Breast epithelium (tissue), 3 donors: Measurements from ENCODE around the gene VSIG4.

Experiments
- POLR2A ChIP-seq: fragments of 450-650 bp; IDR thresholded peaks from one replicate; pipeline ENCODE4 v1.6.1; 2016; ENCODE audit warnings: antibody characterized with exemption, mild to moderate bottlenecking, moderate library complexity
- POLR2AphosphoS5 ChIP-seq, 3 donors: sonication (generic); formaldehyde crosslinking; IDR thresholded peaks; one replicate each; pipeline ENCODE4 v1.6.1; 2017; ENCODE audit warnings: antibody characterized with exemption in 3 of 3
- TF ChIP-seq, protein P1 (sequence below), 3 donors: fragments of 450-650 bp; IDR thresholded peaks; one replicate each; pipeline ENCODE4 v1.5.1; 2016 to 2017; ENCODE audit warnings: antibody characterized with exemption in 3 of 3, mild to moderate bottlenecking in 3 of 3, moderate library complexity in 3 of 3

GRCh38 chrX:66030505-66031317 is 9.2 kb downstream of the VSIG4 start:
- no peak for TF ChIP-seq POLR2AphosphoS5 (IDR thresholded peaks at IDR 0.05)
- TF ChIP-seq, protein P1, sequence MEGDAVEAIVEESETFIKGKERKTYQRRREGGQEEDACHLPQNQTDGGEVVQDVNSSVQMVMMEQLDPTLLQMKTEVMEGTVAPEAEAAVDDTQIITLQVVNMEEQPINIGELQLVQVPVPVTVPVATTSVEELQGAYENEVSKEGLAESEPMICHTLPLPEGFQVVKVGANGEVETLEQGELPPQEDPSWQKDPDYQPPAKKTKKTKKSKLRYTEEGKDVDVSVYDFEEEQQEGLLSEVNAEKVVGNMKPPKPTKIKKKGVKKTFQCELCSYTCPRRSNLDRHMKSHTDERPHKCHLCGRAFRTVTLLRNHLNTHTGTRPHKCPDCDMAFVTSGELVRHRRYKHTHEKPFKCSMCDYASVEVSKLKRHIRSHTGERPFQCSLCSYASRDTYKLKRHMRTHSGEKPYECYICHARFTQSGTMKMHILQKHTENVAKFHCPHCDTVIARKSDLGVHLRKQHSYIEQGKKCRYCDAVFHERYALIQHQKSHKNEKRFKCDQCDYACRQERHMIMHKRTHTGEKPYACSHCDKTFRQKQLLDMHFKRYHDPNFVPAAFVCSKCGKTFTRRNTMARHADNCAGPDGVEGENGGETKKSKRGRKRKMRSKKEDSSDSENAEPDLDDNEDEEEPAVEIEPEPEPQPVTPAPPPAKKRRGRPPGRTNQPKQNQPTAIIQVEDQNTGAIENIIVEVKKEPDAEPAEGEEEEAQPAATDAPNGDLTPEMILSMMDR (IDR thresholded peaks at IDR 0.05) = no peak
- no peak for TF ChIP-seq POLR2A
